HG03139 (cell line): ENCODE results near the gene OR52I1.

Source experiments
- ATAC-seq: cut with Tn5 transposase; IDR thresholded peaks from one replicate; pipeline ENCODE4 v1.9.1; 2021; ENCODE audit not compliant: unreplicated experiment

The OR52I1 gene

DNA sequence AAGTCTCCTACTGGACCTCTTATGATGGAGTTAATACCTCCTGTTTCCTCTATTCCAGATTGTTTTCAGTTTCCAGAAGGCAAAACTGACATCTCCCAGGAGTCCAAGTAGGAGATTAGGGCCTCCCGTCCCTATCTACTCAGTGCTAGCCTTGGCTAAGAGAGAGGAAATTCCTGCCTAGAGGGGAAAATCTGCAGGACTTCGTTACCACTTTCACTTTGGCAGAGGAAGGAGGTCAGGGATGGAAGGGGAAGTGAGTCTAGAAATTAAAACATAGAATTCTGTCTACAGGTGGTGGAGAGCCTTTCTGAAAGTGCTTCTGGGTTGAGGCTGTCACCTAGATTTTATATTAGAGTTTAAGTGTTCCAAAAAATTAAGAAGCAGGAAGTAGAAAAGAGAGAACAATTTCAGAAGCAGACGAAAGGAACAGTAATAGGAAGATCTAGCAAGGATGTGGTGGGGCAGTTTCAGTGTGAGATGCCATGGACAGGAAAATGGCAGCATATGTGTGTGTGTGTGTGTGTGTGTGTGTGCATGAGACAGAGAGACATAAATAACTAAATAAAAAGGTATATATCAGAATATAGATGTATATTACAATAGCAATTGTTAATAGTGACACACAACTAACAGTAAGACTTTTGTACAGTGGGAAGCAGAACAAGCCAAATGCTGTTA lies 16.6 kb downstream of the OR52I1 start:
- ATAC-seq, result no peak

GRCh38 chr11:4611986-4612385 lies 18.1 kb downstream of the OR52I1 start:
- ATAC-seq, result no peak

DNA sequence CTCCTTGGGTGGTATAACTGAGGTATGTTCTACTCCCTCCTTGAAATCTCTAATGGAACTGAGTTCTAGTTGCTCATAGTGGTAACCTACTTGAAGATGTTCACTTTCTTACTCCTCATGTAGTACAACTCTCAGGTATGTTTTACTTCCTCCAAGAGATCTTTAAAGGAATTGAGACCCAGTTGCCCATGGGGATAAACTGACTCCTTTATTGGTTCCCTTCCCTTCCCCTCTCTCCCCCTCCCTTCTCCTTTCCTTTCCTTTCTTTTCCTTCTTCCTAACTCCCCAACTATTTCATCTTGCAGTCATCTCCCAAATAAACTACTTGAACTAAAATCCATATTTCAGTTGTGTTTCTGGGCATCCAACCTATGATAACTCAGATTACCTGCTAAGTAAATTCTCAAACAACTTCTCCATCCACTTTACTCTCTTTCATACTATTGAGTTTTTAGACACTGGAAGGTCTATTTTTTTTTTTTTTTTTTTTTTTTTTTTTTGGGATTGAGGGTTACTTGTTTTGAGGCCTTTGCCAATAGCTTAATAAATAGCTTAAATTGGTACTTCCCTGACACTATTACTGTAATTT lies 22.1 kb downstream of the OR52I1 start:
- no peak for ATAC-seq

GRCh38 chr11:4619514-4619913 lies 25.7 kb downstream of the OR52I1 start:
- ATAC-seq, result no peak

GRCh38 chr11:4626207-4627099 lies 32.6 kb downstream of the OR52I1 start:
- no peak for ATAC-seq

GRCh38 chr11:4636136-4636535 lies 42.3 kb downstream of the OR52I1 start:
- no peak for ATAC-seq

GRCh38 chr11:4636962-4637661 lies 43.3 kb downstream of the OR52I1 start, which contains the start of gene OR51D1:
Gene OR51D1 (plus strand): TSS chr11:4637477. CDS start chr11:4639791, 2,314 bp downstream.
- ATAC-seq, result peak; percentile 88

DNA sequence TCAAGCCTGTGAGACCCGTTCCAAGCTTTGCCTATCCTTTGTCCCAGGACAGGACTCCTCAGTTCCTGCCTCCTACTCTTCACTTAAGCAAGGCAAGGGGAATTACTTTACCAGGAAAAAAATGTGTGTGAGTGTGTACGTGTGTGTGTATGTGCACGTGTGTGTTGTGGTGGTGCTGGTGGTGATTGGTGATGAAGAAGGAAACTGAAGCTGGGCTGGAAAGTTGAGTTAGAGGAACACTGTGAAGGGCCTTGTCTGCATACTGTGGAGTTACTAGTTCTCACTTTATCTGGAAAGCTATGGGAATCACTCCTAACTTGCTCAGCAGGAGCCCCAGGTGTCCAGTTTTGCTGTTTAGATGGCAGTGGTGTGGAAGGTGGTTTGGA lies 43.8 kb downstream of the OR52I1 start:
- ATAC-seq, result no peak

- ATAC-seq, result no peak
These were observed 46.1 kb downstream of the OR52I1 start for GRCh38 chr11:4639931-4640330.

GRCh38 chr11:4641501-4641900 lies 47.7 kb downstream of the OR52I1 start:
- no peak for ATAC-seq

- ATAC-seq, result no peak
These were observed 48.2 kb downstream of the OR52I1 start for GRCh38 chr11:4642043-4642442.

DNA sequence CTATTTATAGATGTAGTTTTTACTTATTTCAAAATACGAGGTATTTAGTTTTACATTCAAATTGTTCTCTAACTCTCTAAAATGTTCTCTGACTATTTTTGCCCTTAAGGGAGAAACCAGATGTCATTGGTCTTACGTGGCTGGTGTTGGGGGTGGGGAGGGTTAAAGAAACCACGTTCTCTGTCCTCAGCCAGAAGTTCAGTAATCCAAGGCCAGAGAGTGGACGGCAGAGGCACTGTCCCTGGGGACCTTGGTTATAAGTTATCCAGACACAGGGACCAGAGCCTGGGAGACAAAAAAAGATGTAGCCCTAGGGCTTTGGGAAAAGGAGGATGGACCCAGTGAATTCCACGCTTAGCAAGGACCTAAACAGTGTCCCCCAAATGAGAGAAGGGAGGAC lies 49.2 kb downstream of the OR52I1 start:
- ATAC-seq, result no peak

- no peak for ATAC-seq
These were observed 49.8 kb downstream of the OR52I1 start, which contains the start of gene OR51E1 for GRCh38 chr11:4643682-4644081. Gene OR51E1 (plus strand): TSS chr11:4643982. CDS start chr11:4652527, 8,545 bp downstream.

- no peak for ATAC-seq
These were observed 50.4 kb downstream of the OR52I1 start for GRCh38 chr11:4644233-4644632.
